Panc1 (cell line): ENCODE results near the gene FAM50B. TPM values are rescaled to one million over a fixed set of nuclear protein-coding genes. Genes with fewer than 3 reads are reported as not detected.

Source experiments
- ATAC-seq: fragments of 200-7000 bp; cut with Tn5 transposase; 2 replicates; pipeline ENCODE4 v1.9.1; 2020; ENCODE audit warnings: mild to moderate bottlenecking, moderate library complexity
- BruUV-seq: library from RNA; stranded (reverse); fragments of 400-500 nt; replicated peaks from 2 replicates; lab custom pipeline; 2021; lab: Mats Ljungman, UMichigan
- CTCF ChIA-PET: fragments of 300-600 bp; sonication (Branson Sonifier 250); formaldehyde crosslinking; loops from one replicate; lab custom pipeline; 2022; ENCODE audit warnings: antibody characterized with exemption; lab: Charles Lee
- POLR2A ChIA-PET: fragments of 300-600 bp; sonication (Branson Sonifier 250); formaldehyde crosslinking; loops from one replicate; lab custom pipeline; 2022; ENCODE audit warnings: antibody characterized with exemption; lab: Charles Lee
- DNase-seq: peaks from one replicate; pipeline ENCODE4 v3.0.0-alpha.2; 2010; ENCODE audit warnings: low read depth, low spot score
- H3K27ac ChIP-seq: 2 replicates; pipeline ENCODE4 v1.5.1; 2011; ENCODE audit warnings: mild to moderate bottlenecking, low read length, inconsistent platforms
- H3K27me3 ChIP-seq: fragments of 200-500 bp; sonication (Bioruptor generic); 2 replicates; pipeline ENCODE4 v1.6.0; 2014; ENCODE audit warnings: low read length, inconsistent platforms; ENCODE audit not compliant: control insufficient read depth, insufficient read depth
- H3K36me3 ChIP-seq: fragments of 200-500 bp; sonication (Bioruptor generic); 2 replicates; pipeline ENCODE4 v1.5.1; 2014; ENCODE audit warnings: inconsistent platforms, mild to moderate bottlenecking, low read length, moderate library complexity; ENCODE audit not compliant: control insufficient read depth, insufficient read depth
- H3K4me1 ChIP-seq: 2 replicates; pipeline ENCODE4 v1.5.1; 2011; ENCODE audit warnings: inconsistent platforms, mild to moderate bottlenecking, low read length, moderate library complexity; ENCODE audit not compliant: control insufficient read depth, insufficient read depth
- H3K4me3 ChIP-seq, 2 experiments: 2 replicates each; pipeline ENCODE4 v1.5.1; 2011 to 2012; ENCODE audit warnings: low read depth in 2 of 2, low read length in 2 of 2, mild to moderate bottlenecking in 2 of 2, inconsistent platforms in 1 of 2, moderate library complexity in 1 of 2
- H3K9me3 ChIP-seq: fragments of 200-500 bp; sonication (Bioruptor generic); 2 replicates; pipeline ENCODE4 v1.5.1; 2014; ENCODE audit warnings: low read depth, mild to moderate bottlenecking, inconsistent platforms, low read length, moderate library complexity; ENCODE audit not compliant: control insufficient read depth, insufficient read depth
- CTCF ChIP-seq: fragments of 450-650 bp; IDR thresholded peaks from 2 replicates; pipeline ENCODE4 v1.5.1; 2017; ENCODE audit warnings: mild to moderate bottlenecking
- POLR2AphosphoS5 ChIP-seq: IDR thresholded peaks from 2 replicates; pipeline ENCODE4 v1.6.1; 2012; ENCODE audit warnings: mild to moderate bottlenecking, low read depth, low read length, moderate library complexity
- REST ChIP-seq, 2 experiments: IDR thresholded peaks; 2 replicates each; pipeline ENCODE4 v1.6.1; 2011 to 2012; ENCODE audit warnings: low read depth in 2 of 2, control low read depth in 1 of 2, low read length in 1 of 2, mild to moderate bottlenecking in 1 of 2, moderate library complexity in 1 of 2; ENCODE audit not compliant: insufficient read depth in 1 of 2
- SIN3A ChIP-seq: IDR thresholded peaks from 2 replicates; pipeline ENCODE4 v1.6.1; 2012; ENCODE audit warnings: low read depth, mild to moderate bottlenecking, low read length, moderate library complexity, borderline replicate concordance; ENCODE audit not compliant: insufficient read depth
- TCF7L2 ChIP-seq: IDR thresholded peaks from 2 replicates; pipeline ENCODE4 v1.6.1; 2011; ENCODE audit warnings: mild to moderate bottlenecking, low read depth, low read length, inconsistent platforms
- in situ Hi-C: cut with HindIII; loops from 2 replicates; pipeline ENCODE4 v1.10.0; 2016; ENCODE audit warnings: low sequenced_read_pairs, low pct_unique_long_range_greater_than_20kb
- intact Hi-C: fragments of 100-400 bp; cut with micrococcal nuclease; formaldehyde crosslinking; loops from one replicate; pipeline ENCODE4 v1.10.0; 2022; ENCODE audit not compliant: unreplicated experiment
- total RNA-seq: library from RNA; stranded (reverse); gene quantifications from one replicate; pipeline ENCODE4 v1.2.1, GENCODE V29; 2021; ENCODE audit not compliant: unreplicated experiment

Gene FAM50B
- total RNA-seq, 1 experiment from 2014 or later, result not detected

DNA sequence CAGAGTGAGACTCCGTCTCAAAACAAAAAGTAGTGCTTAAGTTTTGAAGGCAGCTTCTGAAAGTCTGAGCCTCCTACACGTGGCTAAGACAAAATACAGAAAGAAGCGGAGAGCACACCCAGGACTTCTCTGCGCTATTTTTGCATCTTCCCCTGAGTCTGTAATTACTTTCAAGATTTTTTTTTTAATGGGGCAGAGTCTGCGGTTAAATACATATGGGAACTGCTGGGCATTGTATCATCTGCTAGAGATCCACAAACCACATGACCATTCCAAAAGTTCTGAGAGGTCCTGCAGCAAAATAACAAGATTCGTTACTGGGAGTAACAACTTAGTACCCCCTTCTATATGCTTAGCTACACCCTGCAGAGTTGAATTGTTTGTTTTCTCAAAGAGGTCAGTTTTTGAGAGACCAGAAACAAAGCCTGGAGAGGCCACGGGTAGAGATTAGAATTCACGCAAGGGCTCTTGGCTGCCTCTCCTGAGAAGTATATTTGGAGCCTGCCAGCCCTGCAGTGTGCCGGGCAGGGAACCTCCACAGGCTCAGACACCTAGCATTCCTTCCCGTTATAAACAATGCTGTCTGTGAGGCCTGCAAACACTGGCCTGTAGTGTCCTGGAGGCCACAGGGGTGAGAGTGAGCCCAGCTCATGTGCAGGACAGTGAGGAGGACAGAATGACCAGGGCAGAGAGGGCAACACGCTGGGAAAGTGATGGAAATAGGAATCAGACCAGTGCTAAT is 48.2 kb upstream of the FAM50B start:
- TF ChIP-seq SIN3A (no peak), TCF7L2 (no peak), REST (IDR thresholded peaks at IDR 0.05; ENCODE audit: insufficient read depth in 1 of 2, low read depth in 2 of 2, low read length in 1 of 2) (no peak), POLR2AphosphoS5 (no peak)
- ChIA-PET CTCF (no interaction called here), POLR2A (no interaction called here)
- Histone ChIP-seq H3K27me3 (no peaks in the 10 kb centered on the region), H3K4me3 (no peak overlapping the region), H3K9me3 (no peaks in the 10 kb centered on the region), H3K27ac (no peak overlapping the region), H3K4me1 (peaks cover 12% of the 10 kb centered on the region), H3K36me3 (no peaks in the 10 kb centered on the region)
- ATAC-seq, result no peak
- intact Hi-C loops (no loop called here), in situ Hi-C loops (loop anchor here (25.0 kb wide), 1 partner anchor 186 kb away; no protein-coding TSS in a partner anchor)
- no TSS peak for BruUV-seq
- DNase-seq, result no peak

- Histone ChIP-seq H3K36me3 (no peaks in the 10 kb centered on the region), H3K4me1 (peaks cover 16% of the 10 kb centered on the region), H3K27me3 (no peaks in the 10 kb centered on the region), H3K9me3 (no peaks in the 10 kb centered on the region), H3K4me3 (no peak overlapping the region), H3K27ac (no peak overlapping the region)
- ATAC-seq (no peak), DNase-seq (no peak)
- no peak for TF ChIP-seq POLR2AphosphoS5
- TF ChIP-seq REST (IDR thresholded peaks at IDR 0.05; ENCODE audit: insufficient read depth in 1 of 2, low read depth in 2 of 2, low read length in 1 of 2), result no peak
- no peak for TF ChIP-seq SIN3A
- no peak for TF ChIP-seq CTCF
- no peak for TF ChIP-seq TCF7L2
- CTCF ChIA-PET, result no interaction called here
- no TSS peak for BruUV-seq
- intact Hi-C loops (no loop called here), in situ Hi-C loops (loop anchor here (25.0 kb wide), 1 partner anchor 185 kb away; no protein-coding TSS in a partner anchor)
- POLR2A ChIA-PET, result interaction anchor here (0.6 to 0.7 kb wide), 2 partner anchors 11 to 466 kb away, joined by 3 to 6 read pairs; no protein-coding TSS in a partner anchor
Observed at GRCh38 chr6:3801960-3802359, 47.2 kb upstream of the FAM50B start.
